ENCODE data around the gene HMGB4.

GRCh38 chr1:33893147-33893830 is 29.4 kb downstream of the HMGB4 start:
- TF ChIP-seq CTCF (tag by site-specific recombination; IDR thresholded peaks at IDR 0.05) = no peak
- no peak for TF ChIP-seq ZNF274 (IDR thresholded peaks at IDR 0.05; ENCODE audit: low read length)
- TF ChIP-seq ZNF274 (tag by site-specific recombination; IDR thresholded peaks at IDR 0.05; ENCODE audit: borderline replicate concordance) = no peak
- TF ChIP-seq, protein P1, sequence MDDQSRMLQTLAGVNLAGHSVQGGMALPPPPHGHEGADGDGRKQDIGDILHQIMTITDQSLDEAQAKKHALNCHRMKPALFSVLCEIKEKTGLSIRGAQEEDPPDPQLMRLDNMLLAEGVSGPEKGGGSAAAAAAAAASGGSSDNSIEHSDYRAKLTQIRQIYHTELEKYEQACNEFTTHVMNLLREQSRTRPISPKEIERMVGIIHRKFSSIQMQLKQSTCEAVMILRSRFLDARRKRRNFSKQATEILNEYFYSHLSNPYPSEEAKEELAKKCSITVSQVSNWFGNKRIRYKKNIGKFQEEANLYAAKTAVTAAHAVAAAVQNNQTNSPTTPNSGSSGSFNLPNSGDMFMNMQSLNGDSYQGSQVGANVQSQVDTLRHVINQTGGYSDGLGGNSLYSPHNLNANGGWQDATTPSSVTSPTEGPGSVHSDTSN (CRISPR knock-in tag; IDR thresholded peaks at IDR 0.05) = no peak
- no peak for TF ChIP-seq ZNF654 (tag by site-specific recombination; IDR thresholded peaks at IDR 0.05; ENCODE audit: low read depth)

Data from HEK293 (cell line).